GM18870 (cell line): ENCODE results near the gene SHBG.
"Not testable (repeated sequence)": the region's sequence is repeated elsewhere in the genome, so short reads cannot be mapped to it uniquely, and the experiment has no call there.

Experiments used
- ATAC-seq: cut with Tn5 transposase; IDR thresholded peaks from one replicate; pipeline ENCODE4 v1.9.1; 2021; ENCODE audit warnings: moderate library complexity; ENCODE audit not compliant: unreplicated experiment

The SHBG gene, protein sequence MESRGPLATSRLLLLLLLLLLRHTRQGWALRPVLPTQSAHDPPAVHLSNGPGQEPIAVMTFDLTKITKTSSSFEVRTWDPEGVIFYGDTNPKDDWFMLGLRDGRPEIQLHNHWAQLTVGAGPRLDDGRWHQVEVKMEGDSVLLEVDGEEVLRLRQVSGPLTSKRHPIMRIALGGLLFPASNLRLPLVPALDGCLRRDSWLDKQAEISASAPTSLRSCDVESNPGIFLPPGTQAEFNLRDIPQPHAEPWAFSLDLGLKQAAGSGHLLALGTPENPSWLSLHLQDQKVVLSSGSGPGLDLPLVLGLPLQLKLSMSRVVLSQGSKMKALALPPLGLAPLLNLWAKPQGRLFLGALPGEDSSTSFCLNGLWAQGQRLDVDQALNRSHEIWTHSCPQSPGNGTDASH

GRCh38 chr17:7629939-7630571 lies at the start of gene SHBG:
TSS of gene SHBG (plus strand) at chr17:7630135. CDS start at chr17:7630173, 38 bp downstream.
- no peak for ATAC-seq

- ATAC-seq: no peak
These were observed 49.0 kb upstream of the SHBG start for GRCh38 chr17:7580604-7581575.

DNA sequence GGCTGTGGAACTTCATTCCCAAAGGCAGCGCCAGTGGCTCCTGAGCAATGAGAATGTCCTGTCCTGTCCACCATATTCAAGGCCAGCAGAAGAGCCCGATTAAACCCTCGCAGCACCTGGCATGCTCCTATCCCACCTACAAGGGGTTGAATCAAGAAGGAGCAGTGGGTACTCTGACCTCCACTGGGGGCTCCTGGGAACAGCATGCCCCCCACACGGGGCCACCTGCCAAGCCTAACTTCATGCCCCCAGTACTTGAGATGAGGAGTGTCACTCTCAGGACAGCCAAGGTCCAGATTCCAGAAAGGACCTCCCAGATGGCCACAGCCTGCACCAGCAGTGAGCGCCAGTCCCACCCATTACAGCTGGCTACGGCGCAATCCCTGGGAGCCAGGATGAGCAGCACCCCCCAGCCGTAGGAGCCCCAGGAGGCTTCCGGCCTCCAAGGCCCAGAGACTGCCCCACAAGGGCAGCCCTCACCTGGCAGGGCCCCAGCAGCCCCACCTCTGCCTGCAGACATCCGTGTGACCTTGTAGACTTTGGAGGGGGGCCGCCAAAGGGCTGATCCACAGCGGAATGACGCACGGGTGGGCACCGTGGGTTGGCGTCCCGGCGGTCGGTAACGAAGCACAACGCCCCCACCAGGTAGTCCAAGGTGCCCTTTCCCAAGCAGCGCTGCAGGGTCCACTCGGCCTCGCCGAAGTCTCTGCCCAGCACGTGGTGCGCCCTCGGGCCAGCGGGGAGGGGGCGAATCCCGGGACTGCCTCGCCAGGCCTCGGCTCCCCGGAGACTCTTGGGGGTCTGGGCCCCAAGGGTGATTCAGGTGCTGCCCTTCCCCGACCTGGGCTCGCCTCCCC lies 47.3 kb upstream of the SHBG start:
- ATAC-seq: no peak

- ATAC-seq: peak; percentile 56
These were observed 46.5 kb upstream of the SHBG start, which contains the start of gene MPDU1 for GRCh38 chr17:7583253-7584109. TSS of gene MPDU1 (plus strand) at chr17:7583852. CDS start at chr17:7583863, 11 bp downstream.

- no peak for ATAC-seq
These were observed 43.1 kb upstream of the SHBG start for GRCh38 chr17:7586673-7587419.

GRCh38 chr17:7587420-7588151 lies 42.3 kb upstream of the SHBG start:
- ATAC-seq: no peak

- no peak for ATAC-seq
These were observed 41.3 kb upstream of the SHBG start for GRCh38 chr17:7588553-7589203.

- ATAC-seq: no peak
These were observed 40.6 kb upstream of the SHBG start for GRCh38 chr17:7589204-7589868.

- ATAC-seq: no peak
These were observed 39.8 kb upstream of the SHBG start, which contains the start of gene SOX15 for GRCh38 chr17:7589891-7590691. TSS of gene SOX15 (minus strand) at chr17:7590094. CDS start at chr17:7589676, 418 bp downstream.

- no peak for ATAC-seq
These were observed 39.2 kb upstream of the SHBG start for GRCh38 chr17:7590743-7591142.

DNA sequence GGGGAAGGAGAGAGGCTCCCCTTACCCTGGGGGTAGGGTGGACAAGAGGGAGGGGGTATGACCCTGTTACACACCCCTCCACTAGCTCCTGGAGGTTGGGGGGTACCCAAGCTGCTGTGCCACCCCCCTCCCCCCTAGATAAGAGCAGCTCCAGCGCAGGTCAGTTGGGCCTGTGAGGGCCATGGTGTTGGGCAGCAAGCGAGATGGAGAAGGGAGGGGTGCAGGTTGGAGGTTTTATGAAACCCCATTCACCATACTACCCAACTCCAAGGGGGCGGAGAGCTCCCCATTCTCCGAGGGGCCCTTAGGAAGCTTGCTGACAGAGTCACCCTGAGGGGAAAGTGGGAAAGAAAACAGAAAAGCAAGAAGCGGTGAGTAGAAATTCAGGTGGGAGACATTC lies 38.3 kb upstream of the SHBG start:
- ATAC-seq: no peak

GRCh38 chr17:7592422-7593021 lies 37.4 kb upstream of the SHBG start:
- ATAC-seq: no peak

- no peak for ATAC-seq
These were observed 36.6 kb upstream of the SHBG start for GRCh38 chr17:7593296-7593695.

- not testable (repeated sequence) for ATAC-seq
These were observed 32.4 kb upstream of the SHBG start for GRCh38 chr17:7597561-7597960.

DNA sequence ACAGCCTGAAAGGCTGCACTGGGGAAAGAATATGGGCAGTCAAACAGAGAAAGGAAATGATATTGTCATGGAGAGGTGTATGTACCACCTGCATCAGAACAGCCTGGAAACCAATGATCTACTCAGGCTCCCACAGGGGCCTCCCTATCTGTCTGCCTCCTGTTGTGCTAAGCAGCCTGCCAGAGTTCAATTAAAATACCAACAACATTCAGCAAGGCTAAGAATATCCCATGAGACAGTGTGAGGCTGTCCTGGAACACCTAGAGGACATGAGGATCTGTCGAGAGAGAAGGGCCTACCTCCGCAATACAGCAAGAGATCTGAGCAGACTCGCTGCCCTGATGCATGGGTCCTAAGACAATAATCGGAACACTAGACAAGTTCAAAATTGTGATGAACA lies 23.7 kb upstream of the SHBG start:
- ATAC-seq: no peak

- ATAC-seq: no peak
These were observed 19.3 kb upstream of the SHBG start for GRCh38 chr17:7610641-7611040.
